Measurements from ENCODE around the gene TMEM140.

The TMEM140 gene

GRCh38 chr7:135175931-135176330 is 28.1 kb downstream of the TMEM140 start:
- DNase-seq = no peak

GRCh38 chr7:135177028-135177696 is 29.3 kb downstream of the TMEM140 start:
- DNase-seq = no peak

DNA sequence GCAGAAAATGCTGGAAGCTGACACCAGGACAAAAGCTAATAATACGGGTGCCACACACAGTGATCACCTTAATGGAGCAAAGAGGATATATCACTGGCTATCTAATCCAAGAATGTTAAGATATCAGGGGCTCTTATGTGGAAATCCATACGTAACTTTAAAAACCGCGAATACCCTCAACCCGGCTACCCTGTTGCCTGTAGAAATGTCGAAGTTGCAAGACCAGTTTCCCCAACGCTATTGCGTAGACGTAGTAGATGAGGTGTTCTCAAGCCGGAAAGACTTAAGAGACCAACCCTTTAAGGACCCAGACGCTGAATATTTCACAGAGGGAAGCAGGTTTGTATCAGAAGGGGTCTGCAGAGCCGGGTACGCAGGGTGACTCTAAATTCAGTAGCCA is 30.5 kb downstream of the TMEM140 start:
- no peak for DNase-seq

GRCh38 chr7:135179321-135179925 is 31.6 kb downstream of the TMEM140 start:
- no peak for DNase-seq

DNA sequence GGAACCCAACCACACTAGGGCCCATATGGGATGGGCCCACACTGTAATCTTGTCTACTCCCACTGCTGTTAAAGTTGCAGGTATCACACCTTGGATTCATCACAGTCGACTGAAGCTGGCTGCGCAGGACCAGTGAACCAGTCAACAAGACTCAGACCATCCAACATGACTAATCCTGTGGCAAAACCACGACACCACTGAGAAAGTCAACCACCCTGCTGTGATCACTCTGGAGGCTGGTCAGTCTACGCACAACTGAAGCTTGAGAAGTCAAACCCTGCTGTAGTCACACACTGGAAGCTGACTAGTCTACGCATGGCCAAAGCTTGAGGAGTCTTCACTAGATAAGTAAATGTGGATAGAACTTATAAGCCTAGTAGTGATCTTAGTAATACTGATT is 32.2 kb downstream of the TMEM140 start:
- no peak for DNase-seq

DNA sequence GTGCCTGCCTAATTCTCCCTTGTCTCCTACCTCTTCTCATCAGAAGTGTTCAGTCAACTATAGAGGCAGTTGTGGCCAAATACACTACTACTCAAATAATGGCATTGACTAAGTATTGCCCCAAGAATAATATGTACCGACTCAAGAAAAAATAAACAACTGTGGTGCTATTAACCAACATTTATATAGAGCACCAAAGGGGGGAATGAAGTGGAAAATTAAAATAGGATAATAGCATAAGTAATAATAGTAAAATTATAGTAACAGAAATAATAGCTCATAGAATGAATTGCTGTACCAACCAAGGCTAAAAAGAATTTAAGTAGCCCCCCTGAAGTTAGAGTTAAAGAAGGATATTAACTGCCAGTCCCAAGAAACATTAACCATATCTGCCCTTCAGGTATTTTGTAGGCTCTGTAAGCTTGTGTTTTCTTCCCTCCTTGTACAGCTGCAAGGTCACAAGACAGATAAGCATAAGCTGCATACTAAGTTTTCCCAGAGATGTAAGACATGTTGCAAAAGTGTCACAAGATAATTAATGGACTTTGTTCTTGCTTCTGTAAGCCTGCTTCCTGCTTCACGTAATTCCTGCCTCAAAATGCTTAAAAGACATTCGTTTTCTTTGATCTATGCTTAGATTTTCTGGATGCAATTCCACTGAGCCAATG is 33.5 kb downstream of the TMEM140 start:
- DNase-seq = no peak

- no peak for DNase-seq
Measured at GRCh38 chr7:135181929-135182678, 34.2 kb downstream of the TMEM140 start.

DNA sequence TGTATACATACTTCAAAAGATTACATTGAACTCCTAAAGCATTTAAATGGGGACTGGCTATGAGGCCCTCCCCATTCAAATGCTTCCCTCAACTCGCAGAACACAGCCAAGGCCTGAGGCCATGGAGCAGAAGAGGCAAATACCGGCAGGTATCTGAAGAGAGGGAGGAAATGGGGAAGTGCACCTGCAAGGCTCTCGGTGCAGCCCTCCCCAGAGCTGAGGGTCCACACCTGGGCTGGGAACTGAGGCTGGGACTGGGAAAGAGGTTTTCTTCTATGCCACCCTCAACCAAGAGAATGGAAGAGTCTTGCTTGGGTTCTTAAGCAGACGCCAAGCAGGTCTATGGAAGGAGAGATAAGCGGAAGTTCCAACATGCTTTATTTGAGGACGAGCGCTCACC is 35.6 kb downstream of the TMEM140 start:
- no peak for DNase-seq

- no peak for DNase-seq
Measured at GRCh38 chr7:135184254-135184841, 36.5 kb downstream of the TMEM140 start.

GRCh38 chr7:135185471-135186260 is 37.8 kb downstream of the TMEM140 start:
- no peak for DNase-seq

- no peak for DNase-seq
Measured at GRCh38 chr7:135186261-135186540, 38.3 kb downstream of the TMEM140 start.

DNA sequence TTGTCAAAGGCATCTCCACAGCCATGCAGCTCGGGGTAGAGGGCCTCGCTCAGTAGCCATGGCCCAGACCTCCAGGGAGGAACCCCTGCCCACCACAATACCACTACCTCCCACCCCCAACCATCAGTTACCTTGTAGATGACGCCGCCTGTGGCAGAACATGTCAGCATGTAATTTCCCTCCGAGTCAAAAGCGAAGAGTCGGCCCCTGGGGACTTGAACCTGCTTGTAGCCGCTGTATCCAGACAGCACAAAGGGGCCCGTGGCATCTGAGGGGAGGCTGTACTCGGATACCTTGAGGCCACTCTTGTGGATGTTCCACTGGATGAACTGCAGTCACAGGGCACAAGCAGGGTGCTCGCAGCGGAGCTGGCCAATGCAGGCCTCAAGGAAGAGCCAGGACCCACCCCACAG is 39.0 kb downstream of the TMEM140 start:
- DNase-seq = no peak

- DNase-seq = no peak
Measured at GRCh38 chr7:135188298-135188984, 40.6 kb downstream of the TMEM140 start.

DNA sequence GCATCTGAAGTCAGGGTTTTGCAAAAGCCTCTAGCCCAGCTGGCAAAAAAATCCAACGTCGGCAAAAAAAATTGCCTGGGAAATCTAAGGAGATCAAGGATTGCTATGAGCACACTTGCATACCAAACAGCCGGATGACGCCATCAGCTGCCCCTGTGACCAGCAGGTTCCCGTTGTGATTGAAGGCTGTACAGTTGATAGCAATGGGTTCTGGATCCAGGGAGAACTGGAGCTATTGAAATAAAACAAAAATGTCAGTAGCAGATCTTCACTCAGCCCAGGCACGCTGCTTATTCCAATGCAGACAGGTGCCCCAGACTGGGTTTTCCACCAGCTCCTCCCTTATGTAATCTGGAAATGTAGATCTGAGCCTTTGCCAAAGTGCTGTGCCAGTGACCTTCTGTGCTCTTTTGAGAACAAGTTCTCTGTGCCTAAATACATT is 41.4 kb downstream of the TMEM140 start:
- no peak for DNase-seq

DNA sequence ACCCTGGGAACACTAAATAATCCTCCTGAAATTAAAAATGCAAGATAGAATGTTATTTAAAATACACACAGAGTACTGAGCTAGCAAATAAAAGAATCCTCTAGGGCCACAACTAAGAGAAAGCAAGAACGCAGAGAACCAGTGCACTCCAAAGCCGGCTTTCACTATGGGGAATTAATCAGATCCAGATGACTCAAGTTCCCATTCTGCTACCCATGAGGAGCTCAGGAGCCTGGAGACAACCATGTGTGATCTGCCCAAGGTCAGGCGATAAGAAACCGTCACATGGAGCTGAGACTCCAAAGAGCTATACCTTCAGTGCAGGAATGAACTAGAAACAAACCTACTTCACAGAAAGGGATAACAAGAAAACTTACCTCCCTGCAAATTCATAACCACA is 42.1 kb downstream of the TMEM140 start:
- DNase-seq = no peak

- DNase-seq = no peak
Measured at GRCh38 chr7:135190703-135191102, 42.8 kb downstream of the TMEM140 start.

DNA sequence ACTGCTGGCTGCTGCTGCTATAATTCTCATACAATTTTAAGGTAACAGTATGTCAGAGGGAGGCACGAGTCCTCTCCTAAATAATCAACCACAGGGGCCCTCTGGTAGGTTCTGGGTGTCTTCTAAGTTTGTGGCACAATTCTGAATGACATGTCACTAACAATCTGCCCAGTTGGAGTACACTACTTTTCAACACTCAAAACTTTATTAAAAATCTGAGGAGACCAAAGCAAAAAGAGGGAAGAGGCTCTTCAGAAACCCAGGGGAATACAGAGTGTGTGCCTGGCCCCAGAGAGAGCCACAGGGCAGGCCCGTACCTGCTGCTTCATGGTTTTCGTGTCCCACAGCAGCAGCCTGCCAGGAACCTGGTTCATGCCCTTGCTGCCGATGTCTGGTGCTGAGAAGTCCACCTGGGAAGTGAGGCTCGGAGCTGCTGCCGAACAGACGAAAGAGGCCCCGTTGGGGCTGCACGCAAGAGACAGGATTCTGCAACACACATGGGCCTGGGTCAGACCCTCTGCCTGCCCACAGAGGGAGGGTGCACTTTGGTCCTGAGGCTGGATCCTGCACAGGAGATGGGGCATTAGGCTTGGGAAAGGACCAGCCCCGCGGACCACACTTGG is 45.2 kb downstream of the TMEM140 start:
- no peak for DNase-seq

- no peak for DNase-seq
Measured at GRCh38 chr7:135193615-135194081, 45.8 kb downstream of the TMEM140 start.

DNA sequence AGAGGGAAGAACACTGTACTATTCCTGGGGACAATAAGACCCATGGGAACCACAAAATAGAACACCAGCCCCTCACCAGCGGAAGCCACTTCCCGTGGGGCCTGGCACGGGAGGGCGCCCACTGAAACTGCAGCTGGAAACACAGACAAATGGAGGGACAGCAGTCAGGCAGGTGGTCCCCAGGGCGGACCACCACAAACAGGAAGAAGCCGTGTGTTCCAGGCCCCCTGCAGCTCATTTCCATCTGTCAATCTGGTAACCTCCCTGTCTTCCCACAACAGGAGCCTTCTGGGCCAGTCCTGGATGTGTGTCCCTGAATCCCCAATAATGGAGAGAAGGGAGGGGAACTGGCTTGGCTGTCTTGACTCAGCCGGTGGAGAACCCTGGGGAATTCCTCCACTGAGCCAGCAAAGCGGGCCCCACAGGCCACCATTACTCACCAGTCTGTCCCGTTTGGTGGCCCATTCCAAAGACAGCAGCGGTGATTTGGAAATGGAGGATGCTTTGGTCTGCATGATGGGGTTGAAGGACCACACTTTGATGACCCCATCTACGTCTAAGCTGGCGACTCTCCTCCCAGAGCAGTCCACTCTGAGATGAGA is 46.7 kb downstream of the TMEM140 start:
- no peak for DNase-seq

GRCh38 chr7:135195156-135195555 is 47.3 kb downstream of the TMEM140 start:
- DNase-seq = no peak

All from activated gamma-delta T cell treated with Interleukin-2 at 50 U/mL for 16 hours (primary cell).